ENCODE measurements around the gene MORC2. TPM values are rescaled to one million over a fixed set of nuclear protein-coding genes. Genes with fewer than 3 reads are reported as not detected.

MORC2 gene
- total and polyA plus RNA-seq, 2 of the 13 experiments (the other 11 are each of a cell fraction or from before 2014, with no cell fraction given), result 11.9 to 18.3 TPM

- DNase-seq (ENCODE audit: low spot score) (no peak), FAIRE-seq (no peak), ATAC-seq (no peak)
- no peaks in the 10 kb centered on the region; the same call in 1 of the 2 replicates for H4K20me1 ChIP-seq (ENCODE audit: insufficient read depth, low read length)
- TF ChIP-seq ZNF124 (CRISPR knock-in tag; IDR thresholded peaks at IDR 0.05), result no peak
- no peak for TF ChIP-seq GPN1 (CRISPR knock-in tag; IDR thresholded peaks at IDR 0.05; ENCODE audit: borderline replicate concordance)
- TF ChIP-seq CHD4 (IDR thresholded peaks at IDR 0.05; ENCODE audit: borderline replicate concordance, low read length), result no peak
- TF ChIP-seq KLF13 (CRISPR knock-in tag; IDR thresholded peaks at IDR 0.05), result no peak
- TF ChIP-seq, protein P1, sequence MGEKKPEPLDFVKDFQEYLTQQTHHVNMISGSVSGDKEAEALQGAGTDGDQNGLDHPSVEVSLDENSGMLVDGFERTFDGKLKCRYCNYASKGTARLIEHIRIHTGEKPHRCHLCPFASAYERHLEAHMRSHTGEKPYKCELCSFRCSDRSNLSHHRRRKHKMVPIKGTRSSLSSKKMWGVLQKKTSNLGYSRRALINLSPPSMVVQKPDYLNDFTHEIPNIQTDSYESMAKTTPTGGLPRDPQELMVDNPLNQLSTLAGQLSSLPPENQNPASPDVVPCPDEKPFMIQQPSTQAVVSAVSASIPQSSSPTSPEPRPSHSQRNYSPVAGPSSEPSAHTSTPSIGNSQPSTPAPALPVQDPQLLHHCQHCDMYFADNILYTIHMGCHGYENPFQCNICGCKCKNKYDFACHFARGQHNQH (CRISPR knock-in tag; IDR thresholded peaks at IDR 0.05), result no peak
- no peak overlapping the region for H3K4me2 ChIP-seq (ENCODE audit: low read depth, low read length)
- no peak overlapping the region for H3K9ac ChIP-seq (ENCODE audit: insufficient read depth, low read depth, low read length)
- CTCF ChIA-PET (ENCODE audit: low intra/inter-chr PET ratio, low total read pairs), result no interaction called here
- H3K9me3 ChIP-seq (ENCODE audit: low read length), result no peaks in the 10 kb centered on the region
- no peaks in the 10 kb centered on the region for H3K79me2 ChIP-seq (ENCODE audit: insufficient read depth, low read length)
- no peak overlapping the region for H3K4me3 ChIP-seq (replicated peaks in 1 of 3; ENCODE audit: insufficient read depth in 1 of 3, low read depth in 2 of 3, low read length in 3 of 3)
- H3K27ac ChIP-seq (ENCODE audit: extremely low read length, insufficient read depth, low read length), result no peak overlapping the region
- intact Hi-C loops (cut with micrococcal nuclease; ENCODE audit: unreplicated experiment), result no loop called here
- no peak overlapping the region for H2AFZ ChIP-seq (ENCODE audit: low read length)
- BruUV-seq (replicated peaks), result no TSS peak
- POLR2A ChIA-PET, result interaction anchor here (1.9 kb wide), 1 partner anchor 43 kb away, joined by 5 read pairs; the partner anchor contains the start of genes MORC2 and TUG1
- peaks cover 25 to 56% of the 10 kb centered on the region in 2 experiments for H3K36me3 ChIP-seq (replicated peaks in 1 of 2; ENCODE audit: control insufficient read depth in 1 of 2, insufficient read depth in 2 of 2, low read length in 2 of 2)
- WGBS (ENCODE audit: low lambda C conversion rate), result 100% methylated on average over 3 of the region's 5 CpGs
- in situ Hi-C loops (cut with HindIII; ENCODE audit: extremely low pct_ligation_motif_present, low pct_unique_long_range_greater_than_20kb), result no loop called here
- 0 out of 2 replicates have a peak, but pooled peaks cover 5% of the 10 kb centered on the region for H3K4me1 ChIP-seq (ENCODE audit: insufficient read depth, low read length)
- H3K27me3 ChIP-seq (ENCODE audit: control insufficient read depth in 1 of 2, insufficient read depth in 2 of 2, low read length in 2 of 2), result no peaks in the 10 kb centered on the region
Observed at GRCh38 chr22:30925667-30926066, 42.9 kb downstream of the MORC2 start.

- H3K4me2 ChIP-seq (ENCODE audit: low read depth, low read length), result no peak overlapping the region
- no peaks in the 10 kb centered on the region for H3K79me2 ChIP-seq (ENCODE audit: insufficient read depth, low read length)
- H3K27me3 ChIP-seq (ENCODE audit: control insufficient read depth in 1 of 2, insufficient read depth in 2 of 2, low read length in 2 of 2), result no peaks in the 10 kb centered on the region
- H2AFZ ChIP-seq (ENCODE audit: low read length), result no peak overlapping the region
- H4K20me1 ChIP-seq (ENCODE audit: insufficient read depth, low read length), result no peaks in the 10 kb centered on the region; the same call in 1 of the 2 replicates
- FAIRE-seq (no peak), ATAC-seq (no peak), DNase-seq (ENCODE audit: low spot score) (no peak)
- POLR2A ChIA-PET, result no interaction called here
- no peak overlapping the region for H3K9ac ChIP-seq (ENCODE audit: insufficient read depth, low read depth, low read length)
- in situ Hi-C loops (cut with HindIII; ENCODE audit: extremely low pct_ligation_motif_present, low pct_unique_long_range_greater_than_20kb) (loop anchor here (5.0 kb wide), 1 partner anchor 161 kb away; no protein-coding TSS in a partner anchor), intact Hi-C loops (cut with micrococcal nuclease; ENCODE audit: unreplicated experiment) (no loop called here)
- CTCF ChIA-PET (ENCODE audit: low intra/inter-chr PET ratio, low total read pairs), result no interaction called here
- WGBS (ENCODE audit: low lambda C conversion rate), result 96% methylated on average over 9 of the region's 9 CpGs
- no peak overlapping the region for H3K4me3 ChIP-seq (replicated peaks in 1 of 3; ENCODE audit: insufficient read depth in 1 of 3, low read depth in 2 of 3, low read length in 3 of 3)
- H3K27ac ChIP-seq (ENCODE audit: extremely low read length, insufficient read depth, low read length), result no peak overlapping the region
- no peak for TF ChIP-seq ZNF614 (CRISPR knock-in tag; IDR thresholded peaks at IDR 0.05; ENCODE audit: borderline replicate concordance)
- peak; percentile 51; the same call in 1 of the 2 replicates for TF ChIP-seq PAF1 (CRISPR knock-in tag; IDR thresholded peaks at IDR 0.05)
- peak; percentile 69 for TF ChIP-seq RBM22 (optimal IDR thresholded peaks at IDR 0.05; ENCODE audit: low read length)
- TF ChIP-seq ZNF496 (CRISPR knock-in tag; IDR thresholded peaks at IDR 0.05; ENCODE audit: insufficient replicate concordance), result no peak
- H3K36me3 ChIP-seq (replicated peaks in 1 of 2; ENCODE audit: control insufficient read depth in 1 of 2, insufficient read depth in 2 of 2, low read length in 2 of 2), result peaks cover 17 to 38% of the 10 kb centered on the region in 2 experiments; a peak in 4 of 5 replicates
- H3K4me1 ChIP-seq (ENCODE audit: insufficient read depth, low read length), result 0 out of 2 replicates have a peak, but pooled peaks cover 5% of the 10 kb centered on the region
- BruUV-seq (replicated peaks), result no TSS peak
- H3K9me3 ChIP-seq (ENCODE audit: low read length), result no peaks in the 10 kb centered on the region
Observed at GRCh38 chr22:30923168-30923900, 45.2 kb downstream of the MORC2 start.

All from HepG2 (cell line).